Endometrial microvascular endothelial cells (primary cell): ENCODE data around the gene IQSEC3. TPM values are rescaled to one million over a fixed set of nuclear protein-coding genes. Genes with fewer than 3 reads are reported as not detected.

ENCODE experiments used
- in situ Hi-C: cut with HindIII; loops from 2 replicates; pipeline ENCODE4 v1.10.0; 2017; ENCODE audit warnings: low sequenced_read_pairs, low pct_unique_long_range_greater_than_20kb; ENCODE audit errors: inconsistent ontology term
- total RNA-seq: library from RNA; depleted of rRNA; stranded (reverse); fragments of >200 nt; gene quantifications from one replicate; pipeline ENCODE4 v1.2.3, GENCODE V29; 2015; ENCODE audit errors: inconsistent ontology term

Gene IQSEC3
- total RNA-seq, 1 donor from 2014 or later, result not detected

GRCh38 chr12:169528-170370 is 103.2 kb downstream of the IQSEC3 start:
- in situ Hi-C loops, result no loop called here

DNA sequence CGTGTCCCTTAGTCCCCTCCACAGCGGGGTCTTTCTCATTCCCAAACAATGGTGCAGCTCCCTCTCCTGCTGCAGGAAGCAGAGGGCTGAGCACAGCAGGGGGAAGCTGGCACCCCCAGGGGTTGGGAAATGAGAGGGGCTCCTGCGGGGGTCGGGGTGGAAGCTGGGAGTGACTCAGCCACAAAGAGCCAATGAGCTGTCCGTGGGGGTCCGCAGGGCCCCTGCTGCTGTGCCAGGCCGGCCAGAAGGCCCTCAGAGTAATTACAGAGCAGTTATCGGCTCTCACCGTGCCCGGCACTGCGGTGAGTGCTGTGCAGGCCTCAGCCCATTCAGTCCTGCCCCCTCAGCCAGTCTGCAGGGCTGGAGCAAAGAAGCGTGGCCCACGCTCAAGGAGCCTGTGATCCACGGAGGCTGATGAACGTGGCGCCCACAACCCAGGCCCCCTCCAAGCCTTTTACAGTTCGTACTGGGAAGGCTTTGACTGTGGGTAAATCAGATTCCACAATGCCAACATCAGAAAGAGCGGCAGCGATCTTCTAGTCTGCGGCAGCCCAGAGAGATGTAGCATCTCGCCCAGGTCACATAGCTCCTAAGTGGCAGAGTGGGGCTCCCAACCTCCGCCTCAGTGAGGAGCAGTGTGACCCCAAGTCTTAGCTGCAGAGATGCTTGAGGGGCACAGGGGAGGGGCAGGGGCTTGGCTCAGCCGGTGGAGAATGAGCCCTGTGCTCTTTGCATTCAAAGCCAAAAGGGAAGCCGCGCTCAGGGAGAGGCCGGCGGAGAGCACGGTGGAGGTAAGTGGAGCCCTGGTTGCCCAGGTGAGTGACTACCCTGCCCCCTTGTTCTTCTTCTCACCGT is 104.0 kb downstream of the IQSEC3 start:
- in situ Hi-C loops, result no loop called here

DNA sequence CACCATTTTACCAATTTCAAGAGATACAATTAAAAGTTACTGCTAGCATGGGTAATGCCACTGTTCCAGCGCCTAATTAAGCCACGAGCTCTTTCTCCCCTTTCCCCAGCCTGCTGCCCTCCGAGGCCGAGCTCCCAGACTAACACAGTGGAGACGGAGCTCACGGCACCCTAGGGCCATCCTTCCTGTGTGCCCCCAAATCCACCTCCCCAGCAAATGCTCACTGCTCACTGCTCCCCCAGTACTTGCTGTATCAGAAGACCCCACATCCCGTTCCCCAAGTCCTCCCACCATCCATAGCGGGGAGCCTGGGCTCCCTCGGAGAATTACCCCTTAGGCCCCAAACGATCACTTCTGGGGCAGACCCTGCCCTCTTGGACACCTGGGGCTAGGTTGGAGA is 104.7 kb downstream of the IQSEC3 start:
- in situ Hi-C loops, result no loop called here

DNA sequence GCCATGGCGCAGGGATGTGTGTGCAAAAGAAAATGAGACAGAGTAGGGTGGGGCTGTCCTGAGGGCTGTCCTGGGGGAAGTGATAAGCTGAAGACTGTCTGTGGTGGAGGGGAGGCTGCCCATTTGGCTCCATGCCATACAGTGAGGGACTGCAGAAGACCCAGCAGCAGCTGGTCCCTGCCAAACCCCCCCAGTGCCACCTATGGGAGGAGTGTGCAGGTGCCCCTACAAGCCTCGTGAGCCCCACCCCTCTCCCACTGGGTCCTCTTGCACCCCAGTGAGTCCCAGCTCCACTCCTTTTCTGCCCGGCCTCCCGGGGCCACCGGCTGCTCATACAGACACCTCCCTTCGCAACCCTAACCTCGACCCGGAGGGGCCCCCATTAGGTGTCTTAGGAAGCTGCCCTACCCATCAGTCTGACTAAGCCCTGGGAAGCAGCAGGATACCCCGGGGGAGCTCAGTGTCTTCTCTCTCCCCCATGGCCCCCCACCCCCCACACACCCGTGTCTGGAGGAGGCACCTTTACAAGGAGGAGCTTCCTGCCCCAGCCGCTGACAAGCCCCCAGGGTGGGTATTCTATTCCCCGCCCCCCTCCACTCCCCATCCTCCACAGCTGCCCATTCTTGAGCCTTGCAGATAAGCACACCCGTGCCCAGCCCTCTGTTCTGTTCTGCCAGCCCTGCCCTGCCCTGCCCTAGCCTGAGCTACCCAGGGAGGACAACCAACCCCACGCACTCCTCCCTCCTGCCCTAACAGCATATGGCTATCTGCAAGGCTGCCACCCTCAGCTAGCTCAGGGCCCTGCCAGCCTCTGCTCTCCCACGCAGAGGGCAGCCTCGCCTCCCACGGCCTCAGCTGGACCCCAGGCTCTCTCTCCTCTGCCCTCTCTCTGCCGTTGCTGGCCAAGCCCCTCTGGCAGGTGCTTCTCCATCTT is 105.4 kb downstream of the IQSEC3 start:
- in situ Hi-C loops, result no loop called here

DNA sequence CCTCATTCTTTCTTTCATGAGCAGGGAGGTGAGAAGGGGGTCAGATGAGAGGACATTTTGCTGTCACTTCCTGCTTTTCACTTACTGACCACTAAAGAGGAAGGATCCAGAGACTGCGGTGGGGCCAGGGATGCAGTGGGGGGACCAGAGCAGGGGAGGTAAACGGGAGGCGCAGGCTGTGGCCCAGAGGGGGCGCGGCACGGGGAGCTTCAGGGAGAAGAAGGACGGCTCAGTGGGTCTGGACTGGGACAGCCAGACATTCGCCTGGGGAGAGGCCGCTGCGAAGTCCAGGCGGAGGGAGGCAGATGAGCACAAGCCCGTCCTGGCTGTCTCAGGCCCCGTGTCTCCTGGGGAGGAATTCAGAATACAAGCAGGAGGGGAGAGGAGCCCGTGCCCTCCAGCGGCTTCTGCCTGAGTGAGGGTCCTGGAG is 106.2 kb downstream of the IQSEC3 start:
- in situ Hi-C loops, result no loop called here

- in situ Hi-C loops, result no loop called here
Measured at GRCh38 chr12:174124-174523, 107.6 kb downstream of the IQSEC3 start.

DNA sequence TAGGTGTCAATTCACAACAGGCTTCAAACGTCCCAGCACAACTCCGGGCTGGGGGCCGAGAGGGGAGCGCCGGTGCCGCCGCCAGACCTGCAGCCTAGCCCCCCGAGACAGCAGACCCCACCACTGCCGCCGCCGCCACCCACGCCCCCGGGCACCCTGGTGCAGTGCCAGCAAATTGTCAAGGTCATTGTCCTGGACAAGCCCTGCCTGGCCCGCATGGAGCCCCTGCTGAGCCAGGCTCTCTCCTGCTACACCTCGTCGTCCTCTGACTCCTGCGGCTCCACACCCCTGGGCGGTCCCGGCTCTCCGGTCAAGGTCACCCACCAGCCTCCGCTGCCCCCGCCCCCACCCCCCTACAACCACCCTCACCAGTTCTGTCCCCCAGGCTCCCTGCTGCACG is 108.0 kb downstream of the IQSEC3 start:
- in situ Hi-C loops, result no loop called here

DNA sequence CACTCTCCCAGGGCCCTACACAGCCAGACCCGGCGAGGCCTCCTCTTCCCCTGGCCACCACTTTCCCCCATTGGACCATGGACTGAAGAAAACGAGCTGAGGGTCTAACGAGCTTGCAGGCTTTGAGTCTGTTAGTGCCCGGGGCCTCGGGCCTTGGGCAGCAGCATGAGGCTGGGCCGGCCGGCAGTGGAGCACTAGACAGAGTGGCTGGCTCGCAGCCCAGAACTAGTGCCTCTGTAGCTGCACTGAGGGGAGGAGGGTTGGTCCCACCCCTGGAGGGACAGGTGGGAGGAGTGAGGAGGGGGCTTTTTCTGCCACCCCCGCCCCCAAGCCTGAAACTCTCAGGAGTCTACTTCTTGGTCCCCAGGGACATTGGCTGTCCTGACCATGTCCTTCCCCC is 108.7 kb downstream of the IQSEC3 start:
- in situ Hi-C loops, result no loop called here

- in situ Hi-C loops, result no loop called here
Measured at GRCh38 chr12:175759-176158, 109.2 kb downstream of the IQSEC3 start.

DNA sequence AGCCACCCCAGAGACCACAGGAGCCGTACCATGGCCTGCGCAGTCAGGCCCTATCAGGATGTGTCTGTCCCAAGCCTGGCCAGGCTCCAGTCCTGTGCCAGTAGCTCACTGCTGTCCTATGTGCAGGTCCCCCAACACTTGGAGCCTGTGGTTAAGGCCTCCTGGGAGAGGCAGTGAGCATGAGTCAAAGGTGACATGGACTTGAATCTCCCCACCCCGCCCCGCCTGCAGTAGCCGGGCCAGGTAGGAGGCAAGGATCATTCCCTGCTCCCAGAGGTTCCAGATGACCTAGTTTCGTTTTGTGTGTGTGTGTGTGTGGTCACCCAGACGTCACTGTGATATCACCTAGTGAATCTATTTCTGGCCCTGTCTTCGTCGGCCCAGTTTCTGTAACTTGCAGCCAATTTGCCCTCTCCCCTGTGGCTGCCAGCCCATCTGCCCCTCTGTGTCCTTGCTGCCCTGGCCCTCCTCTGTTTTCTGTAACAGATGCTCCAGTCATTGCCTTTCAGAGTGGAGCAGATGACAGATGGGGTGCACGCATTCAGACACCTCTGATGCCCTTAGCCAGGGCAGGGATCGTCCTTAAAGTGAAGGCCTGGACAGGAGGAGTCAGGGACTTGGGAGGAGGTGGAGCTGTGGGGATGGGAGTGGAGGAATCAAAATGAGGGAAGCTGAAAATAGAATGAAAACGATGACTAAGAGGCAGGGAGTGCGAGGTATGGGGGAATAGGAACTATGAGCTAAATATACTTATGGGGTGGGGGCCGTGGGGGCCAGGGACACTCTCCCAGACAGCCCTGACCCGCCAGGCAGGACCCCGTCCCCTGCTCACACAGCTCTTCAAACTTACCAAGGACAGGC is 110.0 kb downstream of the IQSEC3 start:
- in situ Hi-C loops, result no loop called here

GRCh38 chr12:177336-177979 is 110.9 kb downstream of the IQSEC3 start:
- in situ Hi-C loops, result no loop called here

DNA sequence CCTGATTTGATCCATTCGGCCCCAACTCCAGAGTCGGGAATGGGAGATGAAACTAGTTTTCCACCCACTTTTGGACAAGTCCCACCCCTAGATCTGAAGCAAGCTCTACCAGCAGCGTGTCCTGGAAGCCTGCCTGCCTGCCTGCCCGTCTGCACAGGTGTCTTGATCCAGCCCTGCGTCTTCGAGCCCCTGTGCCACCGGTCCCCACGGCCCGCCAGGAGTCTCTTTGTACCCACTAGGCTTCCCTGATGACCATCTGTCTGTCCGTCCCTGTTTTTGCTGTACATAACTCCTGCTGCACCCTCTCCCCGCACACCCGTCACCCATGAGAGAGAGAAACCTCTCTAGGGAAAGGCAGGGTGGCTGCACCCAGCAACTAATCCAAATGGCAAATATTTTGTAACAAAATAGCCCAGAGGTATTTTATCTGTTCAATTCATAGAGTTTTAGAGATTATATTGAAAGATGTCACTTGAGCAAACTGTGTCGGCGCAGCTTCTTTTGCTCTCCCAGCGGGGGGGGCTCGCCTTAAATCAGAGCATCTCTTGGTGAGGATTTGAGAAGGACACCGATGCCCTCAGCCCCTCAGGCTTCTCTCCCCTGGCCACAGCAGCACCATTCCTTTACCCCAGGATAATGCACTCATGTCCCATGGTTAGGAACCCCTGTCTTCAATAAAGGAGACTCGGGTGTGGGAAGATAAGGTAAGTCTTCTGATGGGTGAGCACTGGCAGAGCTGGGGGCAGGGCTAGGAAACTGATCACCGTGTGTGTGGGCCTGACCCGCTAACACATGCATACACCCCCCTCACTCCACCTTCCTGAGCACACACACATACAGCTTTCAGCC is 111.6 kb downstream of the IQSEC3 start:
- in situ Hi-C loops, result no loop called here

- in situ Hi-C loops, result no loop called here
Measured at GRCh38 chr12:178829-179109, 112.2 kb downstream of the IQSEC3 start.

DNA sequence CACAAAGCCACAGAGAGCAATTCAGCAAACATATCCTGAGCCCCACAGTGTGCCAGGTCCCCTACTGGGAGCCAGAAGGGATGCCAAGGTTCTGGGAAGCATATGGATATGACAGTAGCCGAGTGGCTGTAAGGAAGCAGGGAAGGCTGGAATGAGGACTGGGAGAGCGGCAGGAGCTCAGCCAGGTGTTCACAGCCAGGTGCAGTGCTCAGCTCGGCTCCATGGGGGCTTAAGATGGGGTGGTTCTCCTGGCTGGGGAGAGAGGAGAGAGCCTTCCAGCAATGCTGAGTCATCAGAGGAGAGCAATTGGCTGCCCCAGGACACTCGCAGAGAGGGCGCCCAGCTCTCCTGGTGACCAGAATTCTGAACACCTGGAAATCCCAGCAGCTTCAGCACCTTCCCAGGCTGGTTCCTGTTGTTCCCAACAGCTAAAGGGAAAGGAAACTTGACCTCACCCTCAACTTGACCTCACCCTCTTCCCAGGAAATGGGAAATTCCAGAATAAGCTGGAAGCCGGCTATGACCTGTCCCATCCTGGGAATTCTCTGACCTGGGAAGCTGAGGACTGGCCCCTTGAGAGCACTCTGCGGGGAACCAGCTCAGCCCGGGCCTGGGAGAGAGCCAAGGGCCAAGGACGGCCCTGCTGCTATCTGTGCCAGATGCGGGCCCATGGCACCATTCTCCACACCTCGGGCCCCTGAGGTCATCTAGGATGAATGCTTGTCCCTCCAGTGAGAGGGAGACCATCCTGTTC is 112.7 kb downstream of the IQSEC3 start:
- in situ Hi-C loops, result no loop called here

GRCh38 chr12:179885-180284 is 113.3 kb downstream of the IQSEC3 start:
- in situ Hi-C loops, result no loop called here

GRCh38 chr12:180445-180844 is 113.9 kb downstream of the IQSEC3 start:
- in situ Hi-C loops, result no loop called here
